Adrenal gland (tissue), 5 donors: ENCODE measurements around the gene KRTAP12-1.

ENCODE experiments used
- CTCF ChIP-seq, 6 experiments: fragments of 450-650 bp in 4 of 6; fragments of 200-600 bp in 2 of 6; sonication (generic) in 1 of 6; IDR thresholded peaks; 1 replicate in 5 of 6; 2 replicates in 1 of 6; pipeline versions ENCODE4 v1.5.1 to v1.8.0; 2016 to 2021; ENCODE audit warnings: antibody characterized with exemption in 6 of 6, mild to moderate bottlenecking in 2 of 6, moderate library complexity in 1 of 6
- POLR2A ChIP-seq, 2 donors: fragments of 450-650 bp; IDR thresholded peaks; one replicate each; pipeline ENCODE4 v1.6.1; 2017; ENCODE audit warnings: antibody characterized with exemption in 2 of 2, mild to moderate bottlenecking in 2 of 2, moderate library complexity in 1 of 2
- donor health status: DM: no; HTN: no; CAD: no.

- no peak for TF ChIP-seq CTCF (IDR thresholded peaks at IDR 0.05)
- TF ChIP-seq POLR2A (IDR thresholded peaks at IDR 0.05), result no peak
These were observed 5.7 kb upstream of the KRTAP12-1 start for GRCh38 chr21:44687671-44688070.
